GM18502 (cell line): ENCODE measurements around the gene PEX10.

Experiments used
- ATAC-seq: cut with Tn5 transposase; IDR thresholded peaks from one replicate; pipeline ENCODE4 v1.9.1; 2021; ENCODE audit warnings: mild to moderate bottlenecking; ENCODE audit not compliant: unreplicated experiment, poor library complexity

The PEX10 gene

GRCh38 chr1:2356401-2356800, 56.0 kb downstream of the PEX10 start:
- no peak for ATAC-seq

- ATAC-seq, result no peak
These were observed 56.7 kb downstream of the PEX10 start for GRCh38 chr1:2355373-2356261.

GRCh38 chr1:2354511-2355372, 57.6 kb downstream of the PEX10 start:
- ATAC-seq, result no peak
